Body of pancreas (tissue), 4 donors: ENCODE measurements around the gene PITPNB. TPM values are rescaled to one million over a fixed set of nuclear protein-coding genes. Genes with fewer than 3 reads are reported as not detected.

Source experiments
- ATAC-seq: fragments of 150-250 bp; one replicate; pipeline ENCODE4 v1.9.1; 2016
- DNase-seq, 4 donors: peaks; one replicate each; pipeline ENCODE4 v3.0.0-alpha.2; 2019
- H3K27ac ChIP-seq, 4 donors: fragments of 200-600 bp; sonication (generic); 1 replicate in 3 of 4; 2 replicates in 1 of 4; pipeline versions ENCODE4 v1.5.1 to v1.6.1; 2016 to 2019; ENCODE audit warnings: mild to moderate bottlenecking in 1 of 4, mixed read lengths in 1 of 4, moderate library complexity in 1 of 4
- H3K27me3 ChIP-seq, 2 donors: fragments of 200-600 bp; sonication (generic); one replicate each; pipeline ENCODE4 v1.6.0; 2016; ENCODE audit warnings: mild to moderate bottlenecking in 1 of 2
- H3K36me3 ChIP-seq, 2 donors: fragments of 200-600 bp; sonication (generic); replicated peaks in 1 of 2; 2 replicates each; pipeline ENCODE4 v1.5.1; 2016; ENCODE audit warnings: low read depth in 2 of 2; ENCODE audit not compliant: insufficient read depth in 1 of 2
- H3K4me1 ChIP-seq: fragments of 200-600 bp; sonication (generic); one replicate; pipeline ENCODE4 v1.6.0; 2016
- H3K4me3 ChIP-seq, 2 donors: fragments of 200-600 bp; sonication (generic); 1 replicate in 1 of 2; 2 replicates in 1 of 2; pipeline ENCODE4 v1.5.1; 2016 to 2019
- H3K9me3 ChIP-seq, 3 donors: fragments of 200-600 bp; sonication (generic); 1 replicate in 2 of 3; 2 replicates in 1 of 3; pipeline ENCODE4 v1.5.1; 2016
- POLR2A ChIP-seq, 3 donors: fragments of 450-650 bp; IDR thresholded peaks; one replicate each; pipeline ENCODE4 v1.6.1; 2016; ENCODE audit warnings: antibody characterized with exemption in 3 of 3, mild to moderate bottlenecking in 2 of 3
- WGBS, 2 donors: methylation state at CpG; one replicate each; pipeline ENCODE4 v1.1.5; 2017; 5-methylcytosine and 5-hydroxymethylcytosine counted together
- intact Hi-C: fragments of 100-400 bp; cut with DNase I; formaldehyde crosslinking; loops from one replicate; pipeline ENCODE4 v1.15.1; 2023
- total RNA-seq, 2 donors: library from RNA; depleted of rRNA; stranded (reverse); fragments of >200 nt; gene quantifications; one replicate each; pipeline ENCODE4 v1.1.0, GENCODE V29; 2016
- TF ChIP-seq, protein P1 (sequence below), 7 experiments: fragments of 450-650 bp in 4 of 7; fragments of 200-600 bp in 3 of 7; sonication (generic) in 3 of 7; IDR thresholded peaks; one replicate each; pipeline ENCODE4 v1.5.1; 2016 to 2019; ENCODE audit warnings: antibody characterized with exemption in 7 of 7

Gene PITPNB
- total RNA-seq, 2 donors from 2014 or later = 21.3 to 39.6 TPM

DNA sequence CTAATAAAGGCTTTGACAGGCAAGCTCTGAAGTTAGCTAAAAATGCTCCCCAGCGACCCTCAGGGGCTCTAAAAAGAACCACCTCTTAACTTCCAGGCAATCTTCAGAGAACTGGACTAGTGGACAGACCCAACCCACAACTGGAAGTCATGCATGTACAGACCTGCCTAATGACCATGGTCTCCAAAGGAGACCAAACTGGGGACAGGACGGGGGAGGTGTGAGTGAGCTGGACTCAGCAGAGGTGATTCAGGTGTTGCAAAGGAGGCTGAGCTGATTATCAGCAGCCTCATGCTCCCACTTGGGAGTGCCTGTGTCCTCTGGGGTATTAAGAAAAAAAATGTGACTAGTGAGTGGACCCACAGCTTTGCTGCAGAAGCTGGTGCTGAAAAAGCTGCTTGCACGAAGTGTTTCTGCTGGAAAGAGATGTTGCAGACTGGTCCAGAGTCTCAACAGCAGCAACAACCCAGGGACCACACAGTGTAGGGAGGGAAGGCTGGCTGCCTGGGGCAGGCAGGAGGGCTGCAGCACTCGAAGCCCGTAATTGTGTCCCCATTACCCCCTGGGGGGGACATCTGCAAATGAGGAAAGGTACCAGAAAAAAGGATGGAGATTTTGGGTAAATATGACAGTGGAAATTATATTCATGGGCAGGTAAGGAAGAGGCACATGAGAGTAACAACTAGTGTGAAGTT lies 35.3 kb downstream of the PITPNB start:
- intact Hi-C loops = no loop called here
- TF ChIP-seq, protein P1, sequence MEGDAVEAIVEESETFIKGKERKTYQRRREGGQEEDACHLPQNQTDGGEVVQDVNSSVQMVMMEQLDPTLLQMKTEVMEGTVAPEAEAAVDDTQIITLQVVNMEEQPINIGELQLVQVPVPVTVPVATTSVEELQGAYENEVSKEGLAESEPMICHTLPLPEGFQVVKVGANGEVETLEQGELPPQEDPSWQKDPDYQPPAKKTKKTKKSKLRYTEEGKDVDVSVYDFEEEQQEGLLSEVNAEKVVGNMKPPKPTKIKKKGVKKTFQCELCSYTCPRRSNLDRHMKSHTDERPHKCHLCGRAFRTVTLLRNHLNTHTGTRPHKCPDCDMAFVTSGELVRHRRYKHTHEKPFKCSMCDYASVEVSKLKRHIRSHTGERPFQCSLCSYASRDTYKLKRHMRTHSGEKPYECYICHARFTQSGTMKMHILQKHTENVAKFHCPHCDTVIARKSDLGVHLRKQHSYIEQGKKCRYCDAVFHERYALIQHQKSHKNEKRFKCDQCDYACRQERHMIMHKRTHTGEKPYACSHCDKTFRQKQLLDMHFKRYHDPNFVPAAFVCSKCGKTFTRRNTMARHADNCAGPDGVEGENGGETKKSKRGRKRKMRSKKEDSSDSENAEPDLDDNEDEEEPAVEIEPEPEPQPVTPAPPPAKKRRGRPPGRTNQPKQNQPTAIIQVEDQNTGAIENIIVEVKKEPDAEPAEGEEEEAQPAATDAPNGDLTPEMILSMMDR (IDR thresholded peaks at IDR 0.05) = no peak
- TF ChIP-seq POLR2A (IDR thresholded peaks at IDR 0.05) = no peak
- H3K4me3 ChIP-seq = no peak overlapping the region
- no peak overlapping the region for H3K27ac ChIP-seq
- ATAC-seq = no peak
- H3K9me3 ChIP-seq = no peaks in the 10 kb centered on the region
- peaks cover 0 to 7% of the 10 kb centered on the region in 2 donors for H3K36me3 ChIP-seq
- H3K27me3 ChIP-seq = no peaks in the 10 kb centered on the region
- WGBS, 2 donors = 86 to 94% methylated on average over 5 of the region's 5 CpGs
- peaks cover 30% of the 10 kb centered on the region for H3K4me1 ChIP-seq
- no peak for DNase-seq

- ATAC-seq = no peak
Observed at GRCh38 chr22:27882507-27883290, 36.4 kb downstream of the PITPNB start.

DNA sequence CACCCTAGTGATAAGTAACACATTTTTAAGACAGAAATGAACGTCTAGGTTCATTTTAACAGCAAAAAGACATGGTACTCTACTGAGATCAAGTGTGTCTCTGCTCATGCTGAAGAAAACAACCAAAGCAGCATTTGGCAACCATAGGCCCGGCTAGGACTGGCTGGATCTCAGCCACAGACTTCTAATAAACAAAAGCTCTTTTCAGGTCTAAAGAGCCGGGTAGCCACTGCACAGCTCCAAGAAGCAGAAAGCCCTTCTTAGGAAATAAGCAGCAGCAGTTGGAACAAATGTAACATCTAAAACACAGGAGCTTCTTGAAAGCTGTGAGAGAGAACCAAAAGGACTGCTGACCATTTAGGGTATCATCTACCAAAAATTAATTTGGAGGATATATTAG lies 37.6 kb downstream of the PITPNB start:
- Histone ChIP-seq H3K4me1 (peaks cover 38% of the 10 kb centered on the region), H3K27me3 (no peaks in the 10 kb centered on the region), H3K9me3 (no peaks in the 10 kb centered on the region), H3K27ac (peak overlapping the region in 2 of 4 donors; percentile 15 to 17), H3K4me3 (no peak overlapping the region), H3K36me3 (peaks cover 0 to 5% of the 10 kb centered on the region in 2 donors)
- WGBS, 2 donors = 10% methylated on average over 3 of the region's 3 CpGs
- no peak for ATAC-seq
- TF ChIP-seq POLR2A (IDR thresholded peaks at IDR 0.05) = no peak
- TF ChIP-seq, protein P1 (IDR thresholded peaks at IDR 0.05) = no peak
- intact Hi-C loops = no loop called here
- DNase-seq = peak in 3 of 4 donors; percentile 15 to 41 (median 31)

More at GRCh38 chr22:27882507-27883290, 36.4 kb downstream of the PITPNB start:
- no peak for TF ChIP-seq POLR2A (IDR thresholded peaks at IDR 0.05)
- TF ChIP-seq, protein P1 (IDR thresholded peaks at IDR 0.05) = no peak
- H3K27me3 ChIP-seq = no peaks in the 10 kb centered on the region
- H3K4me3 ChIP-seq = no peak overlapping the region
- no peak for DNase-seq
- 58 to 63% methylated on average over 6 of the region's 6 CpGs for WGBS, 2 donors
- peaks cover 0 to 7% of the 10 kb centered on the region in 2 donors for H3K36me3 ChIP-seq
- H3K4me1 ChIP-seq = peaks cover 35% of the 10 kb centered on the region
- intact Hi-C loops = no loop called here
- H3K9me3 ChIP-seq = no peaks in the 10 kb centered on the region
- no peak overlapping the region for H3K27ac ChIP-seq

DNA sequence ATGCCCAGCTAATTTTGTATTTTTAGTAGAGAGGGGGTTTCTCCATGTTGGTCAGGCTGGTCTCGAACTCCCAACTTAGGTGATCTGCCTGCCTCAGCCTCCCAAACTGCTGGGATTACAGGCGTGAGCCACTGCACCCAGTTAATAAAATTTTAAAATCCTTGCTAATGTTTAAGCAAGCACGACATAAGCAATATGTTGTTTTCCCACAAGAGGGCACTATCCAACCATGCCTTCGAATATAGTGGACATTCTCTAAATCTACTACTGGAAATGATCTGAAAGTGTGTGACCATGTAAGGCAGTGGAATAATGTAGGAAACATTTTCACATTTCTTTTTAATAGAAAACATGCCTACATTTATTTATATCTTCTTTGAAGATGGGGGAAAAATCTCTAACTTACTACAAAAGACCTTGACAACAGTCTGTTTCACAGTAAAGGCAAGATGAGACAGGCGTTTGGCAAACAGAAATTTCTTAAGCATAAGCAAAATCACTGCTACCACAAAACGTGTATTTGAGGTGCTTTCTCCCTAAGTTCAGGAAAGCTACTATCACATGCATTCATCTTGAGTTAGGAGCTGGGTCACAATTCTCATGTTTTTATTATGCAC lies 38.2 kb downstream of the PITPNB start:
- Histone ChIP-seq H3K27ac (peak overlapping the region in 2 of 4 donors; percentile 17 to 37), H3K27me3 (no peaks in the 10 kb centered on the region), H3K4me1 (peaks cover 35% of the 10 kb centered on the region), H3K9me3 (no peaks in the 10 kb centered on the region), H3K4me3 (no peak overlapping the region), H3K36me3 (peaks cover 0 to 5% of the 10 kb centered on the region in 2 donors)
- ATAC-seq = peak; percentile 89
- 16% methylated on average over 6 of the region's 6 CpGs for WGBS, 2 donors
- no peak for TF ChIP-seq POLR2A (IDR thresholded peaks at IDR 0.05)
- TF ChIP-seq, protein P1 (IDR thresholded peaks at IDR 0.05) = peak; percentile 44 to 89 (median 80)
- peak; percentile 43 to 68 (median 56) for DNase-seq
- intact Hi-C loops = no loop called here
